ENCODE results near the gene MCTP1.

Gene MCTP1

GRCh38 chr5:94682814-94683520, 601.9 kb downstream of the MCTP1 start:
- Histone ChIP-seq H3K9me3 (no peaks in the 10 kb centered on the region), H3K27me3 (no peaks in the 10 kb centered on the region), H3K9ac (no peak overlapping the region), H4K20me1 (no peaks in the 10 kb centered on the region), H3K36me3 (peaks cover 28% of the 10 kb centered on the region), H3K27ac (no peak overlapping the region), H3K4me1 (no peaks in the 10 kb centered on the region), H3K4me3 (no peak overlapping the region), H3K4me2 (no peak overlapping the region)
- TF ChIP-seq Cebpa-rat (IDR thresholded peaks at IDR 0.05): no peak

- H3K4me3 ChIP-seq: no peak overlapping the region
- no peaks in the 10 kb centered on the region for H3K9me3 ChIP-seq
- H3K9ac ChIP-seq: no peak overlapping the region
- no peak for TF ChIP-seq Cebpa-rat (IDR thresholded peaks at IDR 0.05)
- H3K4me1 ChIP-seq: no peaks in the 10 kb centered on the region
- no peak overlapping the region for H3K4me2 ChIP-seq
- H3K36me3 ChIP-seq: peaks cover 30% of the 10 kb centered on the region
- no peaks in the 10 kb centered on the region for H3K27me3 ChIP-seq
- H3K27ac ChIP-seq: no peak overlapping the region
- H4K20me1 ChIP-seq: no peaks in the 10 kb centered on the region
Measured at GRCh38 chr5:94675965-94676618, 608.8 kb downstream of the MCTP1 start.

- no peaks in the 10 kb centered on the region for H3K9me3 ChIP-seq
- no peak for TF ChIP-seq Cebpa-rat (IDR thresholded peaks at IDR 0.05)
- H3K4me1 ChIP-seq: no peaks in the 10 kb centered on the region
- no peak overlapping the region for H3K4me2 ChIP-seq
- no peaks in the 10 kb centered on the region for H3K27me3 ChIP-seq
- H3K9ac ChIP-seq: no peak overlapping the region
- H4K20me1 ChIP-seq: no peaks in the 10 kb centered on the region
- no peak overlapping the region for H3K27ac ChIP-seq
- H3K4me3 ChIP-seq: no peak overlapping the region
- H3K36me3 ChIP-seq: peaks cover 27% of the 10 kb centered on the region
Measured at GRCh38 chr5:94674490-94675382, 610.2 kb downstream of the MCTP1 start.

- Histone ChIP-seq H3K9ac (no peak overlapping the region), H3K9me3 (no peaks in the 10 kb centered on the region), H3K4me1 (no peaks in the 10 kb centered on the region), H3K4me2 (no peak overlapping the region), H4K20me1 (no peaks in the 10 kb centered on the region), H3K36me3 (peaks cover 31% of the 10 kb centered on the region), H3K27ac (no peak overlapping the region), H3K27me3 (no peaks in the 10 kb centered on the region), H3K4me3 (no peak overlapping the region)
- no peak for TF ChIP-seq Cebpa-rat (IDR thresholded peaks at IDR 0.05)
Measured at GRCh38 chr5:94672746-94673145, 612.1 kb downstream of the MCTP1 start.

- H4K20me1 ChIP-seq: no peaks in the 10 kb centered on the region
- H3K27ac ChIP-seq: no peak overlapping the region
- no peak overlapping the region for H3K9ac ChIP-seq
- H3K9me3 ChIP-seq: no peaks in the 10 kb centered on the region
- H3K4me2 ChIP-seq: no peak overlapping the region
- no peaks in the 10 kb centered on the region for H3K27me3 ChIP-seq
- H3K36me3 ChIP-seq: peaks cover 39% of the 10 kb centered on the region
- H3K4me3 ChIP-seq: no peak overlapping the region
- no peaks in the 10 kb centered on the region for H3K4me1 ChIP-seq
- TF ChIP-seq Cebpa-rat (IDR thresholded peaks at IDR 0.05): no peak
Measured at GRCh38 chr5:94670726-94671125, 614.2 kb downstream of the MCTP1 start.

GRCh38 chr5:94667937-94668336, 617.0 kb downstream of the MCTP1 start:
- H3K36me3 ChIP-seq: peaks cover 49% of the 10 kb centered on the region

GRCh38 chr5:94661086-94661485, 623.8 kb downstream of the MCTP1 start:
- no peaks in the 10 kb centered on the region for H3K4me1 ChIP-seq
- no peaks in the 10 kb centered on the region for H4K20me1 ChIP-seq
- H3K9ac ChIP-seq: no peak overlapping the region
- no peaks in the 10 kb centered on the region for H3K27me3 ChIP-seq
- peaks cover 66% of the 10 kb centered on the region for H3K36me3 ChIP-seq
- no peak overlapping the region for H3K4me3 ChIP-seq
- peaks cover 30% of the 10 kb centered on the region for H3K9me3 ChIP-seq
- H3K27ac ChIP-seq: no peak overlapping the region
- no peak for TF ChIP-seq Cebpa-rat (IDR thresholded peaks at IDR 0.05)
- no peak overlapping the region for H3K4me2 ChIP-seq

More at GRCh38 chr5:94667937-94668336, 617.0 kb downstream of the MCTP1 start:
- Histone ChIP-seq H3K27me3 (no peaks in the 10 kb centered on the region), H3K27ac (no peak overlapping the region), H3K9me3 (no peaks in the 10 kb centered on the region), H3K4me2 (no peak overlapping the region), H3K4me1 (no peaks in the 10 kb centered on the region), H4K20me1 (no peaks in the 10 kb centered on the region), H3K9ac (no peak overlapping the region), H3K4me3 (no peak overlapping the region)
- TF ChIP-seq Cebpa-rat (IDR thresholded peaks at IDR 0.05): no peak

GRCh38 chr5:94660506-94660905, 624.4 kb downstream of the MCTP1 start:
- no peak overlapping the region for H3K4me2 ChIP-seq
- H3K9me3 ChIP-seq: peaks cover 36% of the 10 kb centered on the region
- H3K4me3 ChIP-seq: no peak overlapping the region
- no peaks in the 10 kb centered on the region for H3K4me1 ChIP-seq
- H3K27me3 ChIP-seq: no peaks in the 10 kb centered on the region
- no peak overlapping the region for H3K9ac ChIP-seq
- H3K36me3 ChIP-seq: peaks cover 67% of the 10 kb centered on the region
- TF ChIP-seq Cebpa-rat (IDR thresholded peaks at IDR 0.05): no peak
- H3K27ac ChIP-seq: no peak overlapping the region
- H4K20me1 ChIP-seq: no peaks in the 10 kb centered on the region

- H3K27me3 ChIP-seq: no peaks in the 10 kb centered on the region
- no peak overlapping the region for H3K4me3 ChIP-seq
- H3K4me1 ChIP-seq: no peaks in the 10 kb centered on the region
- no peaks in the 10 kb centered on the region for H4K20me1 ChIP-seq
- H3K4me2 ChIP-seq: no peak overlapping the region
- H3K9ac ChIP-seq: no peak overlapping the region
- H3K27ac ChIP-seq: no peak overlapping the region
- H3K9me3 ChIP-seq: peaks cover 44% of the 10 kb centered on the region
- H3K36me3 ChIP-seq: peaks cover 70% of the 10 kb centered on the region
- TF ChIP-seq Cebpa-rat (IDR thresholded peaks at IDR 0.05): no peak
Measured at GRCh38 chr5:94658272-94658671, 626.6 kb downstream of the MCTP1 start.
